LHCN-M2 (cell line): ENCODE measurements around the gene SLC25A42. TPM values are rescaled to one million over a fixed set of nuclear protein-coding genes. Genes with fewer than 3 reads are reported as not detected.
"Not testable (repeated sequence)": the region's sequence is repeated elsewhere in the genome, so short reads cannot be mapped to it uniquely, and the experiment has no call there.

Experiments used
- DNase-seq: peaks from one replicate; pipeline ENCODE4 v3.0.0-alpha.2; 2012; ENCODE audit warnings: low read depth
- polyA plus RNA-seq: library from polyadenylated mRNA; unstranded; fragments of >200 nt; gene quantifications from one replicate; pipeline ENCODE4 v1.2.1, GENCODE V29; 2012; ENCODE audit warnings: missing spikeins
- total RNA-seq: library from RNA; depleted of rRNA; stranded (reverse); fragments of >200 nt; gene quantifications from 2 replicates; pipeline ENCODE4 v1.2.3, GENCODE V29; 2014; rRNA removed

The SLC25A42 gene, protein sequence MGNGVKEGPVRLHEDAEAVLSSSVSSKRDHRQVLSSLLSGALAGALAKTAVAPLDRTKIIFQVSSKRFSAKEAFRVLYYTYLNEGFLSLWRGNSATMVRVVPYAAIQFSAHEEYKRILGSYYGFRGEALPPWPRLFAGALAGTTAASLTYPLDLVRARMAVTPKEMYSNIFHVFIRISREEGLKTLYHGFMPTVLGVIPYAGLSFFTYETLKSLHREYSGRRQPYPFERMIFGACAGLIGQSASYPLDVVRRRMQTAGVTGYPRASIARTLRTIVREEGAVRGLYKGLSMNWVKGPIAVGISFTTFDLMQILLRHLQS
- 2.8 and 4.4 TPM in 2 replicates for total RNA-seq
- 5.5 TPM for polyA plus RNA-seq

DNA sequence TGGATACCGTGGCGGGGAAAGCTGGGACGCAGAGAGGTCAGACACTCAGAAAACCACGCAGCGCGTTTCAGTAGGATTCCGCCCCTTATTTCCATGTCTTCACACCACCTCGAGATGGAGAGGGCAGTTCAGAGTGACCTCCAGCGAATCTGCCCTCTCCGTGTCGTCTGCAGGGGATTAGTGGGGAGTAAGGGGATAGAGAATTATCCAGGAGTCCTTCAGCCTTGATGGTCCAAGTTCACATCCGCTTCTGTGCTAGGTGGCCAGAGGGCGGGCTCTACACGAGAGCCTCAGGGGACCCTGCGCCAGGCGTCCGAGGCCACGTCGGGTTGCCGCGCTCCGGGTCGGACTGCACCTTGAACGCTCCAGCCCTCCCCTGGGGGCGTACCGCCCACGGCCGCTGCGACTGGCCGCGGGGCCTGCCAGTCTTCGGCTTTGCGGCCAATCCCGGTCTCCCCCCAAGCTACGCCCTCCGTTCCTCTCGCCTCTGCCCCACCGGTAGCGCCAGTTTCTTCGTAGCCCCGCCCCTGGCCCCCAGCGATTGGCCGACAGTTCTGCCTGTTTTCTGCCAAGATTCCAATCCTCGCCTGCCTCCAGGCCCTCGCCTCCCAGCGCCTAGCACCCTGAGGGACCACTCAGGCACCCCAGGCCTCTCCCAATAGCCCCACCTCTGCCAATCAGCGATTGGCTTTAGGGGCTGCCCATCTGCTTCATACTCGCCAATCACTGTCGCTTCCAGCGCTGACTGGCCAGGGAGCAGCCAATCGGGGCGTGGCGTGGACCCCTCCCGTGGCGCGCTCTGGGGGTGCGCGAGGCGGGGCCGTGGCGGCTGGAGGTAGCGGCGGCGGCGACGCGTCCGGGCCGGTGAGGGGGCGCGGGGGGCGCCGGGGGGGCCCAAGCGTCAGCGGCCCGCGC is at the start of gene SLC25A42:
Gene SLC25A42, plus strand, starts transcription at position 812 of the 915 bp plus-strand sequence. CDS start 32,131 bp downstream, outside the sequence.
- peak; percentile 99 for DNase-seq

DNA sequence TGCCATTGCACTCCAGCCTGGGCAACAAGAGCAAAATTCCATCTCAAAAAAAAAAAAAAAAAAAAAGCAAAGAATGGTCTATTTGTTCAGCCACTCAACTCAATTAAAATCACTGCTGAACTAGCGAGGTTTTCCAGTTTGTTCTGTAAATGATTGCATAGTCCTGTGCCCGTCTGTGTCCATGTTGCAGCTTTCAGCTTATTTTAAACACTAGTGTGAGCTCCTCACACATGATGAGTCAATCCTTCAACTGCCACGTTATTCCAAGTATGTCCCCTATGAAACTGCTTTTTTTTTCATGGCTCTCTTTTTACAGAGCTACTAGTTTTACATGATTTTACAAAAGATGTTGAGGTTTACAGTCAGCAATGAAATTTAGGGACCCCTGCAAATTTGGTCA is 42.7 kb upstream of the SLC25A42 start:
- peak; percentile 58 for DNase-seq

DNA sequence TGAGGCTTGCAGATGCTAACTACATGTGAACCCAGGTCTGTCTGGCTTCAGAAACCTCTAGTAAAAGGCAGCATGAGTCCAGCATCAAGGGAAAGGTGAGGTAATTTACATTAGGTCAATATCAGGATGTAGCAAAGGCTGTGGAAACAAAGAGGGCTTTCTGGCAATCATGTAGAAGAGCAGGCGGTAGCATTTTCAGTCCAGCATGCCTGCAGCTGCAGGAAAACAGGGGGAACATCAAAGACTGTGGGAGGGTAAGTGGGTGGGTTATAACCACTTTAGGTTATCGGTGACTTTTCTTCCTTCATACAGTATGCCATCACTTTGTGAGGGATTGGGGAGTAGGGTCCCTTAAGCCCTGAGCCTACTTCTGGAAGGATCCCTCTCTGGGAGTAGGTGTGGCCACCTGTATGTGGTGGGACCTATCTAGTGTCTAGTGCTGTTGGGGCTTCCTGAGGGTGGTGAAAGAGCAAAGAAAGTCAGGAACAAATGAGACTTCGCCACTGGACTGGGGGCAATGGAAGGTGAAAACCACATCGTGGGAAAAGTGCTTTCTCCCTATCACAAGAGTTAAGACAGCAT is 41.3 kb upstream of the SLC25A42 start:
- no peak for DNase-seq

DNA sequence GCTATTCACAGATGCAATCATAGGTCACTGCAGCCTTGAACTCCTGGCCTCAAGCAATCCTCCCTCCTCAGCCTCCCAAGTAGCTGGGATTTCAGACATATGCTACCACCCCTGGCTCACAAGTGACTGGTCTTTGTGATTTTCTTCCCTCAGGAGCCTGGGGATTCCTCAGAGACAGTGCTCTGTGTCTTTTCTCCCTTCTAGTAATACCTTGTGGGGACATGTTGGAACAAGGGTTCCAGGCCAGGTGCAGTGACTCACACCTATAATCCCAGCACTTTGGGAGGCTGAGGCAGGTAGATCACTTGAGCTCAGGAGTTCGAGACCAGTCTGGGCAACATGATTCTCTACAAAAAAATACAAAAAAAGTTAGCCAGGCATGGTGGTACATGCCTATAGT is 40.4 kb upstream of the SLC25A42 start:
- DNase-seq = not testable (repeated sequence)

DNA sequence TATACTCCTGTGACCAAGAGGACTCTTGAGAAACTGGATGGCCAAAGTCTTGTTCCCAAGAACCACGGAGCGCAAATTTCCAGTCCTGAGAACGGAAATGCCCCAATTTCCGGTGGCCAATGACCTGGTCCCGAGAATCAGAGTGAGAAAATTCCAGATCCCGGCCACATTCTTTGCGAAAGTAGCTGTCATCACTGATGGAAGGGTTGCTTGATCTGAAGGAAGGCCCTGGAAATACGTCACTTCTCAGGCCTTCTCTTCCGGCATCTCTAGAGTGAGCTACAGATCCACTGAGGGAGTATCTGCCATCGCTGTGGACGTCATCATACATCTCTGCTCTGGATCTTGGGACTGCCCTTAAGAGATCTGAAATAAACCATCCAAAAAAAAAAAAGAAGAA is 37.9 kb upstream of the SLC25A42 start:
- no peak for DNase-seq

DNA sequence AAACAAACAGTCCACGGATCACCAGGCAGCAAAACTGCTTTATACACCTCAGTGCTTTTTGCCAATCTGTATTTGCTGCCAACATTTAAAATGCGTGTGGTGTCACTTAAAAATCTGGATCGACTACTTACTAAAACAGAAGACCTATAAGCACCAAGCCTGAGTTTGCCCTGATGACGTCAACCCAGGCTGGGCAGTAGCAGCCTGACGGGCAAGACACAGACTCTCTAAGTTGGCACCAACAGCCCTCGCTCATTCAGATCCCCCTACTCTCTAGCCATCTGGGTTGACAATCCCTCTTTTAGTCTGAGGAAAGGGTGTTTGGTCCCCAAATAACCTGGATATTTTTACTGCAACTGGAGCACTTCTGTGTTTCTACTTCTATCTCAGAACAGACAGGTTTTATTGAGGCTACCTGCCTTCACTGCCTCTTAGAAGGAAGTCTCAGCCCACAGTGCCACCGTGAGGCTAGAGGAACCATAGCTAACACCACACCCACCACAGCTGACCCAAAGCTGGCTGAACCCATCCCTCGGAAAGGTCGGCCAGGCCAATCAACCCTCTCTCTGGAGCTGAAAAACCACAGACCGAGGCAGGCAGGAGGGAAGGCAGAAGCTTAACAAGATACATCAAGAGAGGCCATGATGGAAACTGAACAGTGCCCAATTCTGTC is 37.4 kb upstream of the SLC25A42 start:
- peak; percentile 28 for DNase-seq

DNA sequence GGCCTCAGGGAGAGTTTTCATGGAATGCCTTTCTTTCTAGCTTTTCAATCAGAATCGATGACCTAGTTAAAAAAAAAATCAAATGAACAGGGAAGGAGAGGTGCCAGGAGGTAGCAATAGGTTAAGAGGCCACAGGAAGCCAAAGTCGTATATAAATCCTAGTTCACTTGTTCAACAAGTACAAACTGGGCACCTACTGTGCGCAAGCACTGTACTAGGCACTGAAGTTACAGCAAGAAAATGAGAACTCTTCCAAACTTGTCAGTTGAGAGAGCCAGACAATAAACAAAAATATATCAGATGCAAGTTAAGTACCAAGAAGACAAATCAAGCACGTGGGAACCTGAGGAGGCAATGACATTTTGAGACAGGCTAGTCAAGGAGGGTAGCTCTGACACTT is 36.6 kb upstream of the SLC25A42 start:
- no peak for DNase-seq

DNA sequence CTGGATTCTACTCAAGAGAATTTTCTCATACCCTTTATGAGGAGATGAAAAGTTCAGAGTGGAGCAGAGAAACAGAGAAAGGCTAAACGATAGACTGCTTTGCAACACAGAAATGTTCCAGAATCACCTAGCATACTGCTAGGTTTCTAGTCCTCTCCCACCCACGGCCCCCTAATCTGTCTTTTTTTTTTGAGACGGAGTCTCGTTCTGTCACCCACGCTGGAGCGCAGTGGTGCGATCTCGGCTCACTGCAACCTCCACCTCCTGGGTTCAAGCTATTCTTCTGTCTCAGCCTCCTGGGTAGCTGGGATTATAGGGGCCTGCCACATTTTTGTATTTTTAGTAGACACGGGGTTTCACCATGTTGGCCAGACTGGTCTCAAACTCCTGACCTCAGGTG is 35.3 kb upstream of the SLC25A42 start:
- DNase-seq = no peak

DNA sequence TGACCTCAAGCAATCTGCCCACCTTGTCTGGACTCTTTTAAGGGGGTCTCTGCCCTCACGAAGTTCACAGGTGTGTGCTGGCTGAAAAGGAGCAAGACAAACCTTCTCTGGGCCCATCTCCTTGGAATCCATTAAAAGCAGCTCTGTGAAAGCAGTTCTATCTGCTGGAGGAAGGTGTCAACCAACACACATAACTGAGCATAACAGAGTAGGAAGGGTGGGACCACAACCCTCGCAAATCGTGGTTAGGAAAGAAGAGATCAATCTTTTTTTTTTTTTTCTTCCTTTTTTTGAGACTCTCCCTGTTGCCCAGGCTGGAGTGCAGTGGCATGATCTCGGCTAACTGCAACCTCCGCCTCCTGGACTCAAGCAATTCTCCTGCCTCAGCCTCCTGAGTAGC is 31.9 kb upstream of the SLC25A42 start:
- no peak for DNase-seq

DNA sequence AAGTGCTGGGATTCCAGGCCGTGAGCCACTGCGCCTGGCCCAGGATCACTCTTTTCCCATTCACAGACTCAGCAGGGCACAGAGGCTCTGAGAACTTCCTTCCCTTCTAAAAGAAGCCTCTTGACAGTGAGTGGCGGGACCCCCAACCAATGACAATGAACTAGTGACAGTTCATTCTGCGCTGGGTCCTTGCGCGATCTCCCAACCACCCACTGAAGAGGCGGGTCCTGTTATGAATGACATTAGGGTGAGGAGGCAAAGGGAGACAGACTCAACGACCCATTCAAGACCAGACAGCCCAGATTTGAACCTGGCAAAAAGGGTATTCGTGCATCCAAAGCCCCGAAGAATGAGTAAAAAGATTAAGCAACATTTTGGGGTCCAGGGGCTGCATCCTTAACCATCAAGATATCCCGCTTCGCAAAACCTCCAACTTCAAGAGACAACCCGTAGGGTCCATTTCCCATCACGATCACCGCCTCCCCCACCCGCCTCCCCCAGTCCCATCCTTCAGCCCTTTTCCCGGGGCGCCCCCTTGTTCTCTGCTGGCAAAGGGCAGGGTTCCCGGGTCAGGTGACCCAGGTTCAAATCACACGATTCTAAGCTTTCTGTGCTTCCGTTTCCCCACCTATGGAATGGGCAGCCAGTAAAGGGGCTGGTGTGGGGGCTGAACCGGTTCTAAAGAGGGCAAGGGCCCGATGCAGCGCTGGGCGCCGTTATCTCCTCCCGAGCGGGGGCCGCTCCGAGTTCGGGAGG is 31.2 kb upstream of the SLC25A42 start:
- peak; percentile 91 for DNase-seq

DNA sequence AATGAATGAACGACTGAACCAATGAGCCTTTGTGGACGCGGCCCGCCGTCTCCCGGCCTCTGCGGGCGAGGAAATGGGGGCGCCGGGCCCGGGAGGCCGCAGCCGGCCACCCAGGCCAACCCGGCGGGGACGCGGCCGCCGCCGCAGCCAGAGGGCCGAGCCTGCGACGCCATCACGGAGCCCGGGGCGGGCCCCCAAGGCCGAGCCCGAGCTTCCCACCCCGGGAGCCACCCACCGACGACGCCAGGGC is 30.7 kb upstream of the SLC25A42 start:
- DNase-seq = no peak

DNA sequence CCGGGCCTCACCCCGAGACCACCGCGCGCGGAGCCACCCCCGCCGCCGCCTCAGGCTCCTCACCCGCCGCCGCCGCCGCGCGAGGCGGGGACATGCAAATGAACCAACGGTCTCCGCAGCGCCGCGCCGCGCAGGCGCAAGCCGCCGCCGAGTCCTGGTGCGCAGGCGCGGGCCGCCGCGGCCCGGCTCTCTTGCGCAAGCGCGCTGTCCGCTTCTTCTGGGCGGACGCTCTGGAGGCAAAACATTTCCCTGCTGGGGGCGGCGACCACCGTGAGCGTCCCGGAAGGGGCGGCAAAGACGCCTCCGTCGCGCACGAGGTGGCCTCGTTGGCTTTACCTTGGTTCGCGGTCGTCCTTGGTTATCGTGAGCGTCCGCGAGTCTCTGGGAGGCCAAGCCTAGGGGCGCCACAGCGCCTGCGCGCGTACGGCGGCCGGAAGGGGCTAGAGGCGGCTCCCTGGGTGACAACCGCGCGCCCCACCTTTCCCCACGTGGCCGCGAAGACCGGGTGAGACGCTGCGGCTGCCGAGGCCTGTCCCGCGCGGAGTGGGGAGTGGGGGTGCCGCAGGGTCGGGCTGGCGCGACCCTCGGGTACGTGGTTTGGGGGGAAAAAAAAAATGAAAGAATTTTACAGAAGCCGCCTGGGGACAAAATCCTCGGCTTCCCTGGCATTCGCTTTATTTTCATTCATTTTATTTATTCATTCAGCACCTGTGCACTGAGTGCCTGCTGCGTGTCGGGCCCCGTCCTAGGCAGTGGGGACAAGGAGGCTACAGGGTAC is 30.2 kb upstream of the SLC25A42 start, which contains the start of the genes ARMC6 and SUGP2:
Gene ARMC6, plus strand, starts transcription at position 178 of the 778 bp plus-strand sequence. CDS start 607 bp downstream, outside the sequence.
Gene SUGP2, minus strand, starts transcription at position 92 of the 778 bp plus-strand sequence. CDS start 2,446 bp downstream, outside the sequence.
- peak; percentile 75 for DNase-seq

DNA sequence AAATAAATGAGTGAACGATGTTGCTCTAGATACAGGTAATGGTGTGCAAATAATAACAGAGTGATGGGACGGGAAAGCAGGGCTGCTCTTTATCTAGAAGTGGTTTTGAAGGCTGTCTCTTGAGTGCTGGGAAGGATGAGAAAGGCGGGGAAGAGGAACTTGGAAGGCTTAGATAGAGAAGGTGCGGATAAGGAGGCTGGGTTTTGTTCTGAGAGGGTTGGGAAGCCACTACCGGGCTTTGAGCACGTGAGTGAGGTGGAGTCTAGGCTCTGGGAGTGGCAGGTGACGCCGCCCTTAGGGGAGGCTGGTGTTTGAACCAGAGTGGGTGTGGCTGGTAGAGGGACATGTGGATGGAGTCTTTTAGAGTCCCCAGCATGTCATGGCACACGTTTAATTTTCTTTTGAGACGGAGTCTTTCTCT is 29.6 kb upstream of the SLC25A42 start:
- peak; percentile 63 for DNase-seq

DNA sequence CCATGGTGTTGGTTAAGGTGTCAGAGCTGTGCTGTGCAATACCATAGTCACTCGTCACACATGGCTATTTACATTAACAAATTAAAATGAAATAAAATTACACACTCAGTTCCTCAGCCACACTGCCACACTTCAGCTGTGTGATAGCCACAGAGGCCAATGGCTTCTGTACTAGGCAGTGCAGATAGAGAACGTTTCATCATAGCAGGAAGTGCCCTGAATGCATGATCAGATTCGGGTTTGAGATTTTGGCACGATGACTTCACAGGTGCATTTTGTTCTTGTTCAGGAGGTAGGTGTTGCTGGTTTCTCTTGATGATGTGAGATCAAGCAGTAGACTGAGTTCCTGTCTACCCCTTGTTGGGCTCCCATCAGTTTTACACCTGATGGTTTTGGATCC is 23.9 kb upstream of the SLC25A42 start:
- no peak for DNase-seq

DNA sequence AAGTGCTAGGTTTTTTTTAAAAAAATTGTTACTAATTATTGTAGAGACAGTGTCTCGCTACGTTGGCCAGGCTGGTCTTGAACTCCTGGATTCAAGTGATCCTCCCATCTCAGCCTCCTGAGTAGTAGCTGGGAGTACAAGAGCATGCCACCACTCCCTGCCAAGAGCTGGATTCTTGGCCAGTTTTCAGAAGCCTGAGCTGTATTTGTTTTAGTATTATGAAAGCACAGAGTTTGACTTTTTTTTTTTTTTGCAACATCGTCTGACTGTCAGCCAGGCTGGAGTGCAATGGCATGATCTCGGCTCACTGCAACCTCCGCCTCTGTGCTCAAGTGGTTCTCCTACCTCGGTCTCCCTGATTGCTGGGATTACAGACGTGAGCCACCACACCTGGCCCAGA is 23.4 kb upstream of the SLC25A42 start:
- DNase-seq = peak; percentile 51

DNA sequence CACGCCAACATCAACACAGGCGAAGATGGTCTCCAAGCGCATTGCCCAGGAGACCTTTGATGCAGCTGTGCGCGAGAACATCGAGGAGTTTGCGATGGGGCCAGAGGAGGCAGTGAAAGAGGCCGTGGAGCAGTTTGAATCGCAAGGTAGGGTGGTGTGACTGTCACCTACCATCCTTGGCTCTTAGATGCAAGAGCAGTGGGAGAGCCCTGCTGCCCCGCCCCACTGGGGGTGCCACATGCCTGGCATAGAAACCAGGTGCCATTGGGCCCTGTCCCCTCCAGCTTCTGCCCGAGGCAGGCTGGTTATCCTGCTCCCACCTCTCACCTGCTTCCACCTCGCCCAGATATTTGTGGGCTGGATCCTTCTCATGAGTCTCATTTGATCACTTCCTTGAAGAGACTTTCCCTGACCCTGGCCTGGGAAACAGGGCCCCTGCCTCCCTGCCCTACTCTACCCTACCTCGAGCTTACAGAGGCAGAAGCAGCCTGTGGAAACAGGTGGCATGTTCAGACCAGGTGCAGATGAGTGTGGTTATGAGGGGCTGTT is 21.0 kb upstream of the SLC25A42 start:
- no peak for DNase-seq

DNA sequence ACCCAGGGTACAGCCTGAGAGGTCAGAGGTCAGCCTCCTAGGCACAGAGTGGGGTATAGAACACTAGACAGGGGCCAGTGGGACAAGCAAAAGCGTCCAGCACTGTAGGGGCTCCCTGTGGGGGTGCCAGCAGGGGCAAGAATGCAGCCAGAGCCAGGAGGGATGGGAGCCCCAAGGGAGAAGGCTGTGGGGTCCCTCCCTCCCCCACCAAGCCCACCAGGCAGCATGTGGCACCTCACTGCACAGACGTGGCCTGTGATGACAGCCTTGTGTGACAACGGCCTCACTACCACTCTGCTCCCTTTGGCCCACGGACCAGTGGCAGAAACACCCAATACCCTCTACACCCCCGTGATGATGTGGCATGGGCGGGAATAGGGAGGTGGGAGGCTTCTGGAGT is 20.3 kb upstream of the SLC25A42 start:
- no peak for DNase-seq

DNA sequence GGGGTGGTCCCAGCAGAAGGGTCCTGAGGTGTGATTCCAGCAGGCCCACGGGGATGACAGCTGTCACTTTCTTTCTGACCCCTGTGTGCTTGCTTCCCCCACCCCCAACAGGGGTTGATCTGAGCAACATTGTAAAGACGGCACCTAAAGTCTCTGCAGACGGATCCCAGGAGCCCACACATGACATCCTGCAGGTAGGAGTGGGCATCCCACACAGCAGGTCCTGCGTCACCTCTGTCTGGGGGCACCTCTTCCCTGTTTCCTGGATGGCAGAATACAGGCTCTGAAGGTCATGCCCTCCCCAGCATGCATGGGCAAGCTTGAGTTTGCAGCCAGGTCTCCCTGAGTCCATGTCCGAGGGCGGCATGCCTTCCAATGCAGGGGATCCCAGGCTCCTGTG is 19.9 kb upstream of the SLC25A42 start:
- DNase-seq = no peak

DNA sequence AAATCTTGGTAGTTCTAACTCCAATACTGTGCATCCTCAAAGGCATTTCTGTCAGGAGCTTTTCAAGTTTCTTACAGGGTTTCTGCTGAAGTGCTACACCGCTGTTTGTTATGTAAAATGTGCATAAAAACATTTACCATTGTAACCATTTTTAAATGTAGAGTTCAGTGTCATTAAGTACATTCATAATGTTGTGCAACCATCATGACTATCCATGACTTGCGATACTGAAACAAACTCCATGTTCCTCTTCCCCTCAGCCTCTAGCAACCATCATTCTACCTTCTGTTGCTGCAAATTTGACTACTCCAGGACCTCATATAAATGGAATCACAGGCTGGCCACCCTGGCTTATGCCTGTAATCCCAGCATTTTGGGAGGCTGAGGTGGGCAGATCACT is 14.4 kb upstream of the SLC25A42 start:
- no peak for DNase-seq

DNA sequence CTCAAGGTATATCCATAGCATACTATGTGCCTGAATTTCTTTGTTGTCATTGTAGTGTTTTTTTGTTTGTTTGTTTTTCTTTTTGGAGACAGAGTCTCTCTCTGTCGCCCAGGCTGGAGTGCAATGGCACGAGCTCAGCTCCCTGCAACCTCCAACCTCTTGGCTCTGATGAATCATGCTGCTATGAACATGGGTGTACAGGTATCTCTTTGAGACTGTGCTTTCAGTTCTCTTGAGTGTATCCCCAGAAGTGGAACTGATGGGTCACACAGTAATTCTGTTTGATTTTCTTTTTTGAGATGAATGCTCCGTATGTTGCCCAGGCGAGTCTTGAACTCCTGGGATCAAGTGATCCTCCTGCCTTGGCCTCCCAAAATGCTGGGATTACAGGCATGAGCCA is 13.7 kb upstream of the SLC25A42 start:
- no peak for DNase-seq
